Measurements from ENCODE around the gene DNAJB8. TPM values are rescaled to one million over a fixed set of nuclear protein-coding genes. Genes with fewer than 3 reads are reported as not detected.

DNAJB8 gene
- polyA plus RNA-seq, 10 donors: not detected

DNA sequence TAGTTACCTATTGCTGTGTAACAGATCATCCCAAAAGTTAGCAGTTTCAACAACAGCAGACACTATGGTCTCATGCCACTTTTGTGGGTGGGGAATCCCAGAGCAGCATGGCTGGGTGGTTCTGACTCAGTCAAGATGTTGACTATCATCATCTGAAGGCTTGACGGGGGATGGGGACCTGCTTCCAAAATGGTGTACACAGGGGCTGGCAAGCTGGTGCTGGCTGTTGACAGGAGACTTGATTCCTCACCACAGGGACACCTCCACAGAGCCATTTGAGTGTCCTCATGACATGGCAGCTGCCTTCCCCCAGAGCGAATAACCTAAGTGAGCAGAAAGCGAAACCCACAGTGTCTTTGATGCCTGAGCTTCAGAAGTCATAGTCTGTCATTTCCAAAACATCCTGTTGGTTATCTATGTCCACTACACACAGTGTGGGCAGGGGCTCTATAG, 19.1 kb downstream of the DNAJB8 start:
- DNase-seq: no peak

DNA sequence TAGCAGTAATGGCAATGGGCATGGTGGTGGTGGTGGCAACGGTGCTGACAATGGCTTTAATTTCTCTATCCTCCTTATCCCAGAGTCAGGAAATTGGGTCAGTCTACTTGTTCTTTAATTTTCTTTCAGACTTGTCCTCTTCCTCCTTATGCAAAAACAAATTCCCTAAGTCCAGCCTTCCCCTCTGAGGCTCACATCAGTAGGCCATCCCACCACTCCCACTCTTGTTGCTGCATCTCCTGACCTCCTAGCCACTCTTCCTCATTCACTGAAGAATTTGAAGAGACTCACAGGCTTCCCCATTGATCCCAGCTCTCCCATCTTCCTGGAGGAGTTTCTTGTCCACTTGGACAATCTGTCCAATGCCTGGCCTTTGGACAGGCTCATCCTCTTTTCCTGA, 19.9 kb downstream of the DNAJB8 start:
- DNase-seq: no peak

DNA sequence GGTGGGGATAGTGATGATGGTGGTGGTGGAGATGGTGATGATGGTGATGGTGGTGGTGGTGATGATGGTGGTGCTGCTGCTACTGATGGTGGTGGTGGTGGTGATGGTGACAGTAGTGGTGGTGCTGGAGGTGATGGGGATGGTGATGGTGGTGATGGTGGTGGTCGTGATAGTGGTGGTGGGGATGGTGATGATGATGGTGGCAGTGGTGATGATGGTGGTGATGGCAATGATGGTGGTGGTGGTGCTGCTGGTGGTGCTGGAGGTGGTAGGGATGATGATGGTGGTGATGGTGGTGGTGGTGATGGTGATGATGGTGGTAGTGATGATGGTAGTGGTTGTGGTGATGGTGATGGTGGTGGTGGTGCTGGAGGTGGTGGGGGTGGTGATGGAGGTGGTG, 21.3 kb downstream of the DNAJB8 start:
- no peak for DNase-seq

DNA sequence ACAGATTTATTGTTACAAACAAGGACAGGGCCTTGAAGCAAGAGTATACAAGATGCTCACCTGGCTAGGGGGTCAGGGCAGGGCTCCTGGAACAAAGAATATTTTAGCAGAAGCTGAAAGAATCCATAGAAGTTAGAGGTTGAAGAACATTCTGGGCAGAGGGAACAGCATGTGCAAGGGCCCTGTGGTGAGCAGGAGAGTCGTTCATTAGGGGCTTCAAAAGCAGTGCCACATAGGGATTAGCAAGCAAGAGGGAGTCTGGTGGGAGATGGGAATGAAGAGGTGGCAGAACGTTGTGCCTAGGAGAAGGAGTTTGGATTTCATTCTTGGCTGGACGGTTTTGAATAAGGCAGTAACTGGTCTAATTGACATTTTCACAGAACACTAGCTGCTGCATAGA, 22.9 kb downstream of the DNAJB8 start:
- no peak for DNase-seq

DNA sequence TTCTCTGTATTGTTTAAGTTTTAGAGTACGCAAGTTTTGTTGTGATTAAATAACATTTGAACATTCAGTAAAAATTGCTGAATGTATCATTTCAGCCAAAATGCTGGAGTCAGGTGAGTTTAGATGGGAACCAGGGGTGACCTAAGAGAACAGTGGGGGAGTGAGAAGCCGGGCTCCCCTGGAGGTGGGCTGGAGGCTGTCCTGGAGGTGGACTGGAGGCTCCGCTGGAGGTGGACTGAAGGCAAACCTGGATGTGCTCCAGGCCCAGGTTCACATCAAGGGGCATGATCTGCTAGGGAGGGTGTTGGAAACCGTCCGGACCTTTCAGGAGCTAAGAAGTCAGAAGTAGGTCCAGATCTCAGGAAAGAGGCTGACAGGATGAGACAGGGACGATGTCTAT, 23.7 kb downstream of the DNAJB8 start:
- DNase-seq: no peak

- no peak for DNase-seq
Measured at GRCh38 chr3:128442070-128442469, 24.6 kb downstream of the DNAJB8 start.

DNA sequence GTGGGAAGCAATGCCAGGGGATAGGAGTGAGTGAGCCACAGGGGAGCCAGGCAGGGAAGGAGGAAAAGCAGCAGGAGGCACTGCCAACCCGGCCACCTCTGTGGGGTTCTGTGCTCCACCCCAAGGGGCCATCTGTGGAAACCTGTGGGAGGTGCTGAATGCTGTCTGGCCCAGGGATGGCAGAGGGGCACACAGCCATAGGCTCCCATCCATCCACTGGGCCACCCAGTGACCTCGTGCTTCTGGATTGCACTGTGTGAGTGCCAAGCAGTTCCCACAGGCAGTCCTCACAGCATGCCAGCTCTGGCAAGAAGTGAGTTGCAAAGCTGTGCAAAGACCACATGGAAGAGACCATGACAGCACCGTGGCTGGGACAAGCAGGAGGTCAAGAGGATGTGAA, 27.5 kb downstream of the DNAJB8 start:
- DNase-seq: no peak

- no peak for DNase-seq
Measured at GRCh38 chr3:128438488-128439072, 28.1 kb downstream of the DNAJB8 start.

GRCh38 chr3:128436214-128436613, 30.5 kb downstream of the DNAJB8 start:
- DNase-seq: no peak

DNA sequence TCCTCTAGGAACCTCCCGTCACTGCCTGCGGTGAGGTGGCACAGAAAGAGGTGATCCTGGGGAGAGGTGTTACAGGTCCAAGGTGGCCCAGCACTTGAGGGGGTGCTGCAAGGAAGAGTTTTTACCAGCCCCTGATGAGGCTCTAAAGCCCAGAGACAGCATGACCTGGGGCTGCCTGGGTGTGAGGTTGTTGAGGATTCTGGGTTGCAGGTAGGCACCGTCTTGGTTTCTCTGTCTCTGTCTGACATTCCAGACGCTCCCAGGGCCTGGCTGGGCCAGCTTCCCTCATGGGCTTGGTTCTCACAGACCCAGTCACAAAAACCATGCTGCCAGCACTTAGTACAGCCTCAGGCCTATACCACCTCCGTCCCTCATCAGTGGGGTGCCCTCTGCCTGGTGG, 31.1 kb downstream of the DNAJB8 start:
- DNase-seq: no peak

GRCh38 chr3:128435058-128435457, 31.6 kb downstream of the DNAJB8 start:
- DNase-seq: no peak

GRCh38 chr3:128434524-128434923, 32.2 kb downstream of the DNAJB8 start:
- DNase-seq: no peak

DNA sequence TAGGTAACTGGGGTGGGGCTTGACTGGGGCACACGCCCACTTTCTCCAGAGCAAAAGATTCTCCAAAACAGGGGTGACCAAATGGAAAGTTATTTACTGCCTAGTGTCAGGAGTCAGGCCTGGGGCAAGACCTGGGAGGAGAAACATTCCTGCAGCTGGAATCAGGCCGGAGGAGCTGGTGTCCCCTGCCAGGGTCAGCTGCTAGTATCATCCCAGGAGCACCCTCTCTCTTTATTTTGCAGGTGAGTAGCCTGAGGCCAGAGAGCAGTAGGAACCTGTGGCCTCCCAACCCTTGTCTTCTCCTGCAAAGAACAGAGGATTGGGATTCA, 32.9 kb downstream of the DNAJB8 start:
- DNase-seq: no peak

DNA sequence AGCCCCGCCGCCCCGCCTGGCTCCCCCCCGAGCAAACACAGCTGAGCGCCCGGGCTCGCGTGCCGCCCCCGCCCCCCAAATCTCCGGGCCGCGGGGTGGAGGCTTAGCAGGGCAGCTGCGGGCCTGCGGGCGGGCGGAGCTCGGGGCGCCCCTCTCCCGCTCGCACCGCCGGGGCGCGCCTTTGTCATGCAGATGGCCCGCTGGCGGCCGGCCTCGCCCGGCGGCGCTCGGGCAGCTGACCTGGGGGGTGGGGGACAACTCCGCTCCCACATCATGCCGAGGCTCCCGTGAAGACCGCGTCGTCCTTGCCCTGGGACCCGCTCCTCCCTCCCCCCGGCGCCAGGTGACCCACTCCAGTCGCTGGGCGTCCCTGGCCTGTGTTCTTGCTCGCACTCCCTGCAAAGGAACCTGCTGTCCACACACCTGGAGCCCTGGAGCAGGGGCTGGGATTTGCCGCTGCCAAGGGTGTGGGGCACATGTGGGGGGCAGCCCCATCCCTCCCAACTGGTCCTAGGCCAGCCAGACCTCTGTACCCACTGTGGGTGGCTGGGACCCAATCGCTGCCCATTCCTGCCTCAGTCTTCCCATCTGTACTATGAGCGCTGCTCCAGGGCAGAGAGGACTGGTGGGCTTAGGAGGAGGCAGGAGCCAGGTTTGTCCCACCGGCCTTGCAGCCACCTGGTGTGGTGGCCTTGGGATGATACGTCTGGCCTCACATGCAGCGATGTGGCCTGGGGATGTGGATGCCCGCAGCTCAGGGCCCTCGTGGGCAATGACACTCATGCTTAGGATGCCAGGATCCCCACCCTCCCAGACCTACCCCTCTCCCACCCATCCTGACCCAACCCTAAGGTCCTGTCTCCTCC, 33.5 kb downstream of the DNAJB8 start:
- DNase-seq: no peak

GRCh38 chr3:128432301-128432970, 34.3 kb downstream of the DNAJB8 start:
- DNase-seq: no peak

DNA sequence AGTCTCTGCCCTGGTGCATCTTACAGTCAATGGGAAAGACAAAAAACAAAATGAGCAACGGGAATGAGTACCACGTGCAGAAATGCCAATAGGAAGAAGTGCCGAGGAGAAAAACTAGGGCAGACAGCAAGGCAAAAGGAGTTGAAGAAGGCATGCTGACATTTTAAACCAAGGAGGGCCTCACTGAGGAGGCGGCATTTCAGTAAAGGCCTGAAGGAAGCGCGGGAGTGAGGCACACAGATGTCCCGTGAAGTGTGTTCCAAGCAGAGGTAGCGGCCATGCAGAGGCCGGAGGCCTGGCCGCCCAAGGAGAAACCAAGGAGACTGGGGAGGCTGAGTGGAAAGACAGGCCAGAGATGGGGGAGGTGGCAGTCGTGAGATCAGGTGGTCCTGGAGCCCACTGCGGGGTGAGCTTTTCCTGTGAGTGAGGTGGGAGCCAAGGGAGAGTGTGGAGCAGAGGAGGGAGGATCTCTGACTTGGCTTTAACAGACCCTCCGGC, 34.8 kb downstream of the DNAJB8 start:
- DNase-seq: no peak

DNA sequence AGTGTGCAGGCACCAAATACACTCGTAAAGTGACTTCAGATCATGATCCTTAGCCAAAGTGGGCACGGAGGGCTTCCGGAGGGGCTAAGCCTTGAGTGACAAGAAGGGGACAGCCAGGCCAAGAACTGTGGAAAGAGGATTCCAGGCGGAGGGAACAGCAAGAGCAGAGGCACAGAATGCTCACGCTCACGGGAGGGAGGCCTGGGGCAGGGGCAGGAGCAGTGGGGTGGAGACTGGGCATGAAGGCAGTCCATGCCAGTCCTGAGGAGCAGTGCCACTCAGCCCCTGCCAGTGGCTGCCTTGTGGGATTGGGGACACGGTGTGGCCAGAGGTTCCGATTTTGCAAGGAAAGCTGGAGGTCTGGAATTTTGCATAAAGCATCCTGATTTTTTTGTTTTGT, 36.0 kb downstream of the DNAJB8 start:
- no peak for DNase-seq

DNA sequence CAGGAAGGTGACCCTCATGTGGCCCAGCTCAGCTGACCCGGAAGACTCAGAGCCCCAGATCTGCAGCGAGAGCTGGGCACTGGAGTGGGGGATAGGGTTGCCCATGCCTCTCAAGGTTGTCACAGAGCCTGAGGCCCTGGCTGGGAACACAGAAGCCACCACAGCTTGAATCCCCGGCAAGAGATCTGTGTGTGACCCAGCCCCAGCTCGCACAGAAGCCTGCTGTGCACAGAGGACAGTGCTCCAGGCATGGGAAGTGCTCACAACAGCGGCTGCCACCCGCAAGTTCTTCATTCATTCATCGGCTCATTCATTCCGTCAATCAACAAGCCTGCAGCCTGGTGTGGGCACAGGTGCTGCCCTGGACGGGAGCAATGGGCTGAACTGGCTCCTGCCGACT, 36.4 kb downstream of the DNAJB8 start:
- DNase-seq: no peak

GRCh38 chr3:128429751-128430150, 36.9 kb downstream of the DNAJB8 start:
- DNase-seq: no peak

- DNase-seq: no peak
Measured at GRCh38 chr3:128429275-128429674, 37.4 kb downstream of the DNAJB8 start.

GRCh38 chr3:128427872-128428822, 38.5 kb downstream of the DNAJB8 start:
- no peak for DNase-seq
